Cerebellar nuclear complex (tissue), 1 donor: ENCODE measurements around the gene RAPGEF6.
"Not testable (repeated sequence)": the region's sequence is repeated elsewhere in the genome, so short reads cannot be mapped to it uniquely, and the experiment has no call there.

Source experiments
- DNase-seq, 2 experiments: peaks; one replicate each; lab custom pipeline; 2025; lab: John Stamatoyannopoulos, UW

The RAPGEF6 gene

DNA sequence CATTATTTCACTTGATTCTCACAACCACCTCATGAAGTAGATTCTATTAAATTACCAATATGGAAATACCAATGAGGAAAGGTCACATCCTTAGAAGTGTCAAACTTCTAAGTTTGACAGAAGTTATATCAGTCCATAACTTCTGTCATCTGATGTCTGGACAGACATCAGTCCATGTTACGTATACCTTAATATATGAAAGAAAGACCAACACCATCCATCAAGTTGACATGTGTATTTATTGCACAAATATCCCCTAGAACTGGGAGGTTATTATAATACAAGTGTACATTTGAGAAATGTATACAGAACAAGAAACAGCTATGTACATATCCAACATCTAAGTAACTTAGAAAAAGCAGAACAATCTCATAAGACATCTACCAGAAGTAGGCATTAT lies 6.5 kb upstream of the RAPGEF6 start:
- DNase-seq: no peak

DNA sequence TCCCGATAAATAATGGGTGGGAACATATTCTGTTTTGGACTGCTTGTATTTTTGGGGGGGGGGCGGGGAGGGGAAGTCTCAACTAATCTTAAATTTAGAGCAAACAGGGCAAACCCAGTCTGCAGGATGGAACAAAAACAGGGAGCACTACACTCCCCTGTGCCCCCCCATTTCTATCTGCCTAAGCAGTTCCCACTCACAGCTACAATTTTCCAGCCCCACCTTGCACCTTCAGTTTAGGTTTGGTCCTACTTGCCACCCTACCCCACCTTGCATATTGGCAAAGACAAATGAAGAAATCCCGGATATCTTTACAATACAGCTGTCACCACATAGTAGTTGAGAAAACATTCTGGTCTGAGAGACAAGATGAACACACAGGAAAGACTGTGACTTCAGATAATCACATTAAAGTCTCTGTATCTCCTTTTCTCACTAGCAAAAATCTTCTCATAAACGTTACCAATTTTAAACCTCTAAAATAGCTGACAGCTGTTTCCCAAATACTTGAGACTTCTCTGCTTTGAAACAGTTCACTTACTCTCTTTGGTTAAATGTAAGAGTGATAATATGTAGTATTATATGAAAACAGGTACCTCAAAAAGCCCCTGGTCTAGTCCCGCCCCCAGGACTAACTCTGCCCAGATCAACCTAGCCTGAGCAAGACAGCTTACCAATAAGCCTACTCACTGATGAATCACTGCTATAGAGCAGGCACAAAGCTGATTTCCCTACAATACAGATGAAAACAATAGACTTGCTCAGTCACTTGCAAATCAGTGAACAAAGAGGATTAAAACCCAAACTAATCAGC lies 5.2 kb upstream of the RAPGEF6 start:
- no peak for DNase-seq

DNA sequence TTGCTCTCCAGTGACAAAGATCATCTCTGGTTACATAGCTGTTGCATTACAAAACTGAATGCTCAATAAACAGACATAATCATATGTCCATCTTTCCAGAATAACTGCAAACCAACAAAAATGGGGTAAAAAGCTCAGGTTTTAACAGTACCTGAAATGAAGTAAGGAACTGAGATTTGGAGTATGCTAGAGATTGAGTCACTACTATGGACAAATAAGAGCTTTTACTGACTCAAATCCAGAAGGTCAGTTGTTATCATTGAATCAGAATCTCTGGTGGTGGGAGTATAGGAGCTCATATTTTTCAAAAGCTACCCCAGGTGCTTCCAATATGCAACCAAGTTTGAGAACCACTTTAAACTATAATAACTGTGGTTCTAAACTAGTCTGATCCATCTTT lies 4.1 kb upstream of the RAPGEF6 start:
- DNase-seq: no peak

DNA sequence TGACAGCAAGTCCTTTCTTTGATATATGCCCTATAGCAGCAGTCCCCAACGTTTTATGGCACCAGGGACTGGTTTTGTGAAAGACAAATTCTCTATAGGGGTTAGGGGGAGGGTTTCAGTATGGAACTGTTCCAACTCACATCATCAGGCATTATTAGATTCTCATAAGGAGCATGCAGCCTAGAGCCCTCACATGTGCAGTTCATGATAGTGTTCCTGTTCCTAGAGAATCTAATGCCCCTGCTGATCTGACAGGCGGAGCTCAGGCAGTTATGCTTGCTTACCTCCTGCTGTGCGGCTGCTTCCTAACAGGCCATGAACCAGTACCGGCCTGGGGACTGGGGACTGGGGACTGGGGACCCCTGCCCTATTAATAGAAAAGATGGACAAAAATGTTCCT lies 2.7 kb upstream of the RAPGEF6 start:
- no peak for DNase-seq

DNA sequence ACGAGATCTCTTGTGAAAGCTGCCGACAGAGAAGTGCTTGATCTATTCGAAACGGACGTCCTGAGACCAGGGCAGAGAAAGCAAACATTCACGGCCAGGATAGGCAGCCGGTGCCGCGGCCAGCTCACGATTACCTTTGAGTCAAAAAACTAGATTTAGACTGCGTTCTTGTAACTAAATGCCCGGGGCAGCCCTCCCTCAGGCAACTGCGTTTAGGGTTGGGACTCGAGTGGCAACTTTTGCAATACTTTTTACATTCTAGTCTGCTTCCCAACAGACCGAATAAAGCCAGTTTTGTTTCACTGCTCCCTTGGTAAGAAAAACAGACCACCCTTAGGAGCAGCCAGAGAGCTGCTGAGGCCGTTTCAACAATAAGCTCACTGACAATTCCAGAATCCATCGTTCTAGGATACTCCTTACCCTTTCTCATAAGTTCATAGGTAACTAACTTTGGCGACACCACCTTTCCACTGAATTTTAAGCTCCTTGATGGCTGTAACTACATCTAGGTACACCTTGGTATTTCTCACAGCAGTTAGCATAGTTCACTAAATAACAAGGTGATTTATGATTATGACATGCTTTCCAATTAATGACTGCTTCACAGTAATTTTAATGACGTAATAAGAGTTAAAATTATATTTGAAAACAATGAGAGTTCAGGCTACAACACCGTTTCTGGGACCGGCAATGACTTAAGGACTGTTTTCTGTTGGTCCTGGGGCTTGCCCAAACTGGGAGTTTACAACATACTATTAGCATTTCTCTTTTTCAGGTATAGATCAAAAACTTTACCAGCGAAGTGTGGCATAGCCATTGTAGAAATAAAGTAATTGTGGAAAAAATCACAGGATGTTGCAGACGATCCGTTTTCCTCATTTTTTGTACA lies 899 bp upstream of the RAPGEF6 start:
- peak in 1 of 2 experiments; percentile 64 for DNase-seq

DNA sequence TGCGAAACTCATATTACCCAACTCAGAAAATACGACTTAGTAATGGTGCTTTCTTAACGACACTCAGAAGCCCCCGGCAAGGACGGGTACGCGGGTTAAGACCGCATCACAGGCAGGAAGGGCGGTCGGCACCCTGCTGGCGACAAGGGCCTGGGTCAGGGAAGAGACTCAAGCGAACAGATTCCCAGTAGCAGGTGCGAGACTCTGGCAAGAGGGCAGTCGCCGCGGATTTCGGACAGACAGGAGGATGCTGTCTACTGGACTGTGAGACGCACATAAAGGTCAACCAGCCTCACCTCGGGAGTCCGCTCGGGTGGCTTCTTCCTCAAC lies 398 bp downstream of the RAPGEF6 start:
- DNase-seq: no peak

DNA sequence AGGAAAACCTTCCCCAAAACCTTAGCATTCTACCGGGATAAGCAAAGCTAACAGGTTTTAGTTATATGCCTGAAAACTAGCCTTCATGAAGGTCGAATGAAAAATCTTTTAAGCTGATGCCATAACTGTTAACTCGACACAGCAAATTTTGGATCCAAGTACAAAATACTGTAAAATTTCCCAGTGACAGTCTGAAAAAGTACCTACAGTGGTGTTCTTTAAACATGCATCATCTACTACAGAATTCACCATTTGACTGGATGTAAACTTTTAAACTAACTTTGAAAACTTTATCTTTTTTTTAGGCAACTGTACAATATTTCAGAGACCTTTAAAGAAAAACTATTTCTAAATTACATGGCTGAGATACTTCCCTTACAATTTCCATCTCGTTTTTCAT lies 791 bp downstream of the RAPGEF6 start:
- DNase-seq: no peak

DNA sequence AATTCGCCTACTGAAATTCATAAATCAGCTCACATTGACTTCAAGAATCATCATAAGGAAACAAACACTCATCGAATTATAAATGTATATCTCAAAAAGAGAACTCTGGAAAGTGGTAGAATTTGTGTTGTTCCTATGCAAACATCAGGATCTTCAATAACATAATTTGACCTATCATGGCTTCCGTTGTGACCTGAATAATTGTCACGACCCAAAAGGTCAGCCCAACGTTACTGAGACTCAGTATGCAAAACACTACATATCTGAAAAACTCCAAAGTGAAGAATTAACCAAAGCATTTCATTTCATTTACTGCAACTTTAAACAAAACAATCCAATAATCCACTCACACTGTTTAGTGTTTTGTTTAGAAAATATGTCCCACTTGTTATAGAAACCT lies 1.2 kb downstream of the RAPGEF6 start:
- DNase-seq: no peak

DNA sequence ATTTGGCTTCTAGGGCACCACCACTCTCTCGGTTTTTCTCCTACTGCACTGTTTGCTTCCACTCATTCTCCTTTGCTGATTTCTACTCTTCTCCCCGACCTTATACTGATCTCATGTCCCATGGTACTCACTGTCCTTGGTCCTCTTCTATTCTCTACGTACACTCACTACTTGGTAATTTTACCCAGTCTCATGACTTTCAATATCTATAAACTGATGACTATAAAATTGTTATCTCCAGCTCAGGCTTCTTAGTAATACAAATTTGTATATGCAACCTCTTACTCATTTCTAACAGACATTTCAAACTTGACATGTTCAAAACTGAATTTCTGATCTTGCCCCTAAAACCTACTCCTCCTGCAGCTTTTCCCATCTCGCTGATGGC lies 4.1 kb downstream of the RAPGEF6 start:
- no peak for DNase-seq

DNA sequence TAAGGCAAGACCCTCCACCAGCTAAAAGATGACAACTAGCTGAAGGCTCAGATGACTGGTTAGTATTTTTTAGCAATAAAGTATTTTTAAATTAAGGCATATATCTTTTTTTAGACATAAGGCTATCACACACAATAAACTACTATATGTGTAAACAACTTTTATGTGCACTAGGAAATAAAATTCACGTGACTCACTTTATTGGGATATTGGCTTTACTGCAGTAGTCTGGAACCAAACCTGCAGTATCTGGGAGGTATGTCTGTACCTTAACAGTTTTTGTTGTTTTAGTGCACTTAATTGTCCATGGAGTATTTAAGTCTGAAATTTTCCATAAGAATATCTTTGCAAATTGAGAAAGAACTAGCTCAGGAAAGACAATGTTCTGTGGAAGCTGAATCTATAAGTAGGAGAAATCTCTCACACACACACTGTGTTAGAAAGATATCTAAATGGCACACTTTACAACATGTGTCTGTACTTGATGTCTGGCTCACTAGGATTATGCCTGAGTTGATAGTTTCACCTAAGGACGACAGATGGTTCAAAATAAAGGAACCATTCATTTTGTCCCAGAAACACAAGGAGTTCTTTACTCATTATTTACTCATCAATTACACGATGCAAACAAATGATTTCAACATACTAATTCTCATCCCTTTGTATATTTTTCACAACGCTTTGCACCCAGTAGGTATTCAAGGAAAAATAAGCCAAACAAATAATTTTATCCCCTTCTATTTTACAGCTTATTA lies 4.6 kb downstream of the RAPGEF6 start:
- DNase-seq: no peak

DNA sequence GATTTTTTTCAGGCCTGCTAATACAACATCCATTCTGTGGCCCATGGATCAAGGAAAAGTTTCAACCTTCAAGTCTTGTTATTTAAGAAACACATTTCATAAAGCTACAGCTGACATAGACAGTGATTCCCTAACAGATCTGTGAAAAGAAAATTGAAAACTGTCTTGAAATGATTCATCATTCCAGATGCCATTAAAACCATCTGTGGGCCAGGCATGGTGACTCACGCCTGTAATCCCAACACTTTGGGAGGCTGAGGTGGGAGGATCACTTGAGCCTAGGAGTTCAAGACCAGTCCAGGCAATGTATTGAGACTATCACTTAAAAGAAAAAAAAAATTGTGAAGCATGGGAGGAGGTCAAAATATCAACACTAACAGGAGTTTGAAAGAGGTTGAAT lies 6.0 kb downstream of the RAPGEF6 start:
- DNase-seq: no peak

DNA sequence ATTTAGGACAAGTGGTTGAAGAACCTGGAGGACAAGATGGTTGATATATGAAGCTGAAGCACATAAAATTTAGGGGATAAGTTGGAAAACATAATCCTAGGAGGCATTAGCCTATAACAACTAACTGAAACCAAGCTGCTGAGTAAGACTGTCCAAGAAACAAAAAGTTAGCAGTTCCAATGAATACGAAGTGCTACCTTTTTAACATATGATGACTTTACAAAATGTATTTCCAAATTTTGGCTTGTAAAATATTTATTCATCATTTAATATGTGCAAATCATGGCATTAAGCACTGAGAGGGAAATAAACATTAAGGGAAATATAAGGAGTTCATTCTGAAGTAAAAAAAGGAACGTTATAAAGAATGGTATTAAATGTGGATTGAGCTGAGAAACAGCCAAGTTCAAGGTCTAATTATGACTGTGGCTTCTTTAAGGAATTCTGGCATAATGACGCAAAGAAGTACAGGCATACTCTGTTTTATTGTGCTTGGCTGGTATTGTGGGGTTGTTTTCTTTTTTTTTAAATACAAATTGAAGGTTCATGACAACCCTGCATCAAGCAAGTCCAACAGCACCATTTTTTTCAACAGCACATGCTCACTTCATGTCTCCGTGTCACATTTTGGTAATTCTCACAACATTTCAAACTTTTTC lies 7.7 kb downstream of the RAPGEF6 start:
- DNase-seq: no peak

DNA sequence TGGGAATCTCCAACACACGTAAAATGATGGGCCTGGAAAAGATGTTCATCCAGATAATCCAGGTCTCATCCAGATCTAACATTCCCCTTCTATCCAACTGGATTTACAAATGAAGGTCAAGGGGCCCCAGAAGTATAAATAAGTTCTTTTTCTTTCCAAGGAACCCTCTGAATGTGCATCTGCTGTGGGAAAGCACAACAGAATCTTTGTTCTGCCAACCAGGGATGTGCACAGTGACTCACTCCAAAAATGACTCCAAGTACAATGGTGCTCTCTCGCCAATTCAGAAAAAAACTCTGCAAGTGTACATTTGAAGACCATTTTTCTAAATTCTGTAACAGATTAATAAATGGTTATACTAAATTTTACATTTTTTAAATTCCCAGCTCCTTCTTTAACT lies 12.4 kb downstream of the RAPGEF6 start:
- DNase-seq: no peak

DNA sequence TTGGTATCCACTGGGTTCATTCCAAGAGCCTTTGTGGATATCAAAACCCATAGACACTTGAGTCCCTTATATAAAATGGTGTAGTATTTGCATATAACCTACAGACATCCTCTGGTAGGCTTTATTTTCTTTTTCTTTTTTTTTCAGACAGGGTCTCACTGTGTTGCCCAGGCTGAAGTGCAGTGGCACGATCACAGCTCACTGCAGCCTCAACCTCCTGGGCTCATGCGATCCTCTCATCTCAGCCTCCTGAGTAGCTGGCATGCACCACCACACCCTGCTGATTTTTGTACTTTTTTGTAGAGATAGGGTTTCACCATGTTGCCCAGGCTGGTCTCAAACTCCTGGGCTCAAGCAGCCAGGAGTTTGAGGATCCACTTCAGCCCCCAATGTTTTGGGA lies 13.9 kb downstream of the RAPGEF6 start:
- DNase-seq: not testable (repeated sequence)

DNA sequence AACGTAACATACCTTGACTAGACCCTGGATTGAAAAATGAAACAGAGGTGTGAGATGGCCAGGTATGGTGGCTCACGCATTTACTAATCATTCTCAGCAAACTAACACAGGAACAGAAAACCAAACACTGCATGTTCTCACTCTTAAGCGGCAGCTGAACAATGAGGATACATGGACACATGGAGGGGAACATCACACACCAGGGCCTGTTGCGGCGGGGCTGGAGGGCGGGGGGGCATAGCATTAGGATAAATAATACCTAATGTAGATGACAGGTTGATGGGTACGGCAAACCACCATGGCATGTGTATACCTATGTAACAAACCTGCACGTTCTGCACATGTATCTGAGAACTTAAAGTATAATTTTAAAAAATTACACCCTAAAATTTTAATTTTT lies 15.9 kb downstream of the RAPGEF6 start:
- no peak for DNase-seq

DNA sequence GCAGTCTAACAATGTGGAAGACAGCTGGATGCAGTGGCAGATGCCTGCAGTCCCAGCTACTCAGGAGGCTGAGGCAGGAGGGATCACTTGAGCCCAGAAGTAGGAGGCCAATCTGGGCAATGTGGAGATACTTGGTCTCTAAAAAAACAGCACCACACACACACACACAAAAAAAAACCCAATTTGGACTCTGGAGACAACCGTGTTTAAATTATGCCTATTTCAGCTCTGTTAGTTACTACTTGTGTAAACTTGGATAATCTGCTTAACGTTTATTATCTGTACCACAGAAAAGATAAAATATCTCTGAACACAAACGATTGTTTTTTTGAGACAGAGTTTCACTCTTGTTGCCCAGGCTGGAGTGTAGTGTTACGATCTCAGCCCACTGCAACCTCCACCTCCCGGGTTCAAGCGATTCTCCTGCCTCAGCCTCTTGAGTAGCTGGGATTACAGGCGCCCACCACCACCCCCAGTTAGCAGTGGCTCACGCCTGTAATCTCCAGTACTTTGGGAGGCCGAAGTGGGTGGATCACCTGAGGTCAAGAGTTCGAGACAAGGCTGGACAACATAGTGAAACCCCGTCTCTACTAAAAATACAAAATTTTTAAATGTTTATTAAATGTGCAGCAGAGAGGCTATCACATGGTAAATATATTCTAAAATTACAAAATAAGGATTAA lies 17.7 kb downstream of the RAPGEF6 start:
- no peak for DNase-seq

DNA sequence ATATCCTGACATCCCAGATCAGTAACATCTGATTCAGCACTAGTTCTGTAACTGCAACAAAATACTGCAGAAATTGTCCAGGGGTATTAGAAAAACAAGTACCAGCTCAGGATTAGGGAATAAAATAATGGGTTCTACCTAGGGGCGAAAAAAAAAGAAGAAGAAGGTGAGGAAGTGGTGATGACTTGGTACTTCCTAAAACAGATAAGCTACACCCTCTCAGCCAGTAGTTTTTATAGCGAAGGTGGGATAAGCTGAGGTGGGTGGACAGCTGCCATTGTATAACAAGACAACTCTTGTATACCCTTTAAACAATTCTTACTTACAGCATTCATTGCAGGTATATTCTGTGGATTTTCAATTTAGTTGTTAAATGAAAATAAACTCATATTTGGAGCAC lies 19.1 kb downstream of the RAPGEF6 start:
- DNase-seq: no peak

DNA sequence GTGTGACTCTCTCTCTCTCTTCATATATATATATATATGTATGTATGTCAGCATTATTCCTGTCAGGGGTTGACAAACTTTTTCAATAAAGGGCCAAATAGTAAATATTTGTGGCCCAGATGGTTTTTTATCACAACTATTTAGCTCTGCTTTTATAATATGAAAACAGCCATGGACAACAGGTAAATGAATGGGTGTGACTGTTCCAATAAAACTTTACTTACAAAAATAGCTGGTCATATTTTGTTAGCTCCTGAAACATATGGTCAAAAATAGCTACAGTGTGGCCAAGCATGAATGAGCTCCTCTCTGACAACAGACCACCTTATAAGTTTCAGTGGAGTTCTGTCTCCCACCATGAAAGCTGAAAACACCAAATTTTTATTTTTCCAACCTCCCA lies 21.6 kb downstream of the RAPGEF6 start:
- no peak for DNase-seq

DNA sequence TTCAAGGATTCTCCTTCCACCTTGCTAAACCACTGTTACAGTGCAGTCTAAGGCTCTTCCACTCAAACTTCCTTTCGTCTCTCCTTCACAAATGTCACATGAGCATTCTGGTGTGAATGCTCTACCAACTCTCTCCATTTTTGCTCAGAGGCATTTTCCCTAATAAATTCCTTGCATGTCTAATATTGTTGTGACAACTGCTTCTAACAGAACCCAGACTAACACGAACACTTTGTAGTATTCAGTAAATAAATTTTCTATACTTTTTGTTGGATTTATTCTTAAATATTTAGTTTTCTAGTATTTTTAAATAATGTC lies 24.0 kb downstream of the RAPGEF6 start:
- DNase-seq: no peak

DNA sequence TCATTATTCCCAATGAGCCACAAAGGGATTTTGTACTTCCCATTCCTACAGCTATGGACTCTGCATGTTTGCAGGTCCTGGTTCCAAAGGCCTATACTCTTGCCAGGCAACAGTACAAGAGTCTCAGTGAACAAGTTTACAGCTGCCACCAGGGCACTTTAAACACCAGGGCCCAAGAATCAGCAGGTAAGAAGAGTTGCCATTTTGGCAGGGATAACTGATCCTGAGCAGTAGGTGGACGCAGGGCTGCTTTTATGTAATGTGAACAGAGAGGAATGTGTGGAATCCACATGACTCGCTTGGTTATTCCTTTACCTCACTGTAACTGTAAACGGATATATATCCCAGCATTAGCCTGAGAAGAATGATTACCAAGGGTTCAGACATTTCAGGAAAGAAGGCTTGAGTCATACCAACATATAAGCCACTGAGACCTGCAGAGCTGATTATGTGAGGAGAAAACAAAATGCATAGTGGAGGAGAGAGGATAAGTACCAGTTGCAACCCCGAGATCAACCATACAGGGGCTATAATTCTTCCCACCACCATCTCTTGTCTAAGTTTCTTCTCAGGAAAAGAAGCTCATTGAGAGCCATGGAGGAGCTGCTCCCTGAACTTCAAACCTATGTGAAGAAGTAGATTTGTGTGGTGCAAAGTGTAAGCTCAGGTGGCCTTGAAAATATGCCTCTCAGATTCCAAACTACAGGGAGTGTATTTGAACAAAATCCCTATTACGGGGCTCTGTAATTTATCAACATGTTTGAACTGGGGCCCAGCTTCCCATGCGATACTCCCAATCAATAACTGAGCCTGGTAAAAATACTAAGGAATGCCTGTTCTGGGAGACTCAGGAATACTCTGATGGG lies 24.6 kb downstream of the RAPGEF6 start:
- no peak for DNase-seq

DNA sequence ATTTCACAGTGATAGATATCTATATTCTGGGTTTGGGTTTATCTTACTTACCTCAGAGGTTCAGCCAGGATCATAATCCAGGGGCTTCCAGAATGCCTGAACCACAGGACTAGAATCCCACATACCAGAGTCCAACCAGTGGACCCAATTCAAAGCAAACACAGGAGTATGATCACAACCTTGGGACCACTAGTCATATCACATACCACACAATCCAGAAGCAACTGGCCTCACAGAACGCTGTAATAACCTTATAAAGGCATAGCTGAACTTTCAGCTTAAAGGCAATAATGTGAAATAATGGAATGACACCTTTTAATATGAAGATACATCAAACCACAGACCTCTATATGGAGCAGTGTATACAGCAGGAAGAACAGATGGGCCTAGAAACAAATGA lies 25.3 kb downstream of the RAPGEF6 start:
- no peak for DNase-seq
